ENCODE measurements around the gene CFAP251. TPM values are rescaled to one million over a fixed set of nuclear protein-coding genes. Genes with fewer than 3 reads are reported as not detected.

CFAP251 gene
- polyA plus RNA-seq, 1 donor from 2014 or later, result 4.0 TPM

- Histone ChIP-seq H3K9me2 (ENCODE audit: insufficient read depth, low read length) (no peaks in the 10 kb centered on the region), H4K20me1 (ENCODE audit: insufficient read depth) (no peaks in the 10 kb centered on the region), H2AFZ (ENCODE audit: low read depth, low read length) (no peak overlapping the region), H3K27me3 (ENCODE audit: insufficient read depth, low read depth, low read length) (no peaks in the 10 kb centered on the region), H3K27ac (ENCODE audit: low read length) (no peak overlapping the region), H3K4me2 (ENCODE audit: low read length) (no peak overlapping the region), H3K9ac (ENCODE audit: low read length) (no peak overlapping the region), H3K4me3 (ENCODE audit: low read length) (no peak overlapping the region), H3K36me3 (ENCODE audit: insufficient read depth, low read length) (no peaks in the 10 kb centered on the region), H3K79me2 (replicated peaks; ENCODE audit: insufficient read depth, low read length) (no peaks in the 10 kb centered on the region), H3K9me3 (ENCODE audit: low read length) (no peaks in the 10 kb centered on the region), H3F3A (ENCODE audit: insufficient read depth, low read length, poor library complexity, severe bottlenecking) (no peaks in the 10 kb centered on the region)
- TF ChIP-seq EZH2 (IDR thresholded peaks at IDR 0.05; ENCODE audit: borderline replicate concordance, insufficient read depth, low read length, poor library complexity, severe bottlenecking) (no peak), SMC3 (conservative IDR thresholded peaks at IDR 0.05; ENCODE audit: poor library complexity) (no peak), EP300 (conservative IDR thresholded peaks at IDR 0.05; ENCODE audit: poor library complexity, severe bottlenecking) (no peak), POLR2AphosphoS5 (IDR thresholded peaks at IDR 0.05) (no peak), MXI1 (conservative IDR thresholded peaks at IDR 0.05; ENCODE audit: poor library complexity, severe bottlenecking) (no peak), TAF1 (IDR thresholded peaks at IDR 0.05; ENCODE audit: low read depth) (no peak), RAD21 (conservative IDR thresholded peaks at IDR 0.05) (no peak)
- TF ChIP-seq, protein P1, sequence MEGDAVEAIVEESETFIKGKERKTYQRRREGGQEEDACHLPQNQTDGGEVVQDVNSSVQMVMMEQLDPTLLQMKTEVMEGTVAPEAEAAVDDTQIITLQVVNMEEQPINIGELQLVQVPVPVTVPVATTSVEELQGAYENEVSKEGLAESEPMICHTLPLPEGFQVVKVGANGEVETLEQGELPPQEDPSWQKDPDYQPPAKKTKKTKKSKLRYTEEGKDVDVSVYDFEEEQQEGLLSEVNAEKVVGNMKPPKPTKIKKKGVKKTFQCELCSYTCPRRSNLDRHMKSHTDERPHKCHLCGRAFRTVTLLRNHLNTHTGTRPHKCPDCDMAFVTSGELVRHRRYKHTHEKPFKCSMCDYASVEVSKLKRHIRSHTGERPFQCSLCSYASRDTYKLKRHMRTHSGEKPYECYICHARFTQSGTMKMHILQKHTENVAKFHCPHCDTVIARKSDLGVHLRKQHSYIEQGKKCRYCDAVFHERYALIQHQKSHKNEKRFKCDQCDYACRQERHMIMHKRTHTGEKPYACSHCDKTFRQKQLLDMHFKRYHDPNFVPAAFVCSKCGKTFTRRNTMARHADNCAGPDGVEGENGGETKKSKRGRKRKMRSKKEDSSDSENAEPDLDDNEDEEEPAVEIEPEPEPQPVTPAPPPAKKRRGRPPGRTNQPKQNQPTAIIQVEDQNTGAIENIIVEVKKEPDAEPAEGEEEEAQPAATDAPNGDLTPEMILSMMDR (IDR thresholded peaks at IDR 0.05; ENCODE audit: poor library complexity, severe bottlenecking), result no peak
- TF ChIP-seq, protein P2, sequence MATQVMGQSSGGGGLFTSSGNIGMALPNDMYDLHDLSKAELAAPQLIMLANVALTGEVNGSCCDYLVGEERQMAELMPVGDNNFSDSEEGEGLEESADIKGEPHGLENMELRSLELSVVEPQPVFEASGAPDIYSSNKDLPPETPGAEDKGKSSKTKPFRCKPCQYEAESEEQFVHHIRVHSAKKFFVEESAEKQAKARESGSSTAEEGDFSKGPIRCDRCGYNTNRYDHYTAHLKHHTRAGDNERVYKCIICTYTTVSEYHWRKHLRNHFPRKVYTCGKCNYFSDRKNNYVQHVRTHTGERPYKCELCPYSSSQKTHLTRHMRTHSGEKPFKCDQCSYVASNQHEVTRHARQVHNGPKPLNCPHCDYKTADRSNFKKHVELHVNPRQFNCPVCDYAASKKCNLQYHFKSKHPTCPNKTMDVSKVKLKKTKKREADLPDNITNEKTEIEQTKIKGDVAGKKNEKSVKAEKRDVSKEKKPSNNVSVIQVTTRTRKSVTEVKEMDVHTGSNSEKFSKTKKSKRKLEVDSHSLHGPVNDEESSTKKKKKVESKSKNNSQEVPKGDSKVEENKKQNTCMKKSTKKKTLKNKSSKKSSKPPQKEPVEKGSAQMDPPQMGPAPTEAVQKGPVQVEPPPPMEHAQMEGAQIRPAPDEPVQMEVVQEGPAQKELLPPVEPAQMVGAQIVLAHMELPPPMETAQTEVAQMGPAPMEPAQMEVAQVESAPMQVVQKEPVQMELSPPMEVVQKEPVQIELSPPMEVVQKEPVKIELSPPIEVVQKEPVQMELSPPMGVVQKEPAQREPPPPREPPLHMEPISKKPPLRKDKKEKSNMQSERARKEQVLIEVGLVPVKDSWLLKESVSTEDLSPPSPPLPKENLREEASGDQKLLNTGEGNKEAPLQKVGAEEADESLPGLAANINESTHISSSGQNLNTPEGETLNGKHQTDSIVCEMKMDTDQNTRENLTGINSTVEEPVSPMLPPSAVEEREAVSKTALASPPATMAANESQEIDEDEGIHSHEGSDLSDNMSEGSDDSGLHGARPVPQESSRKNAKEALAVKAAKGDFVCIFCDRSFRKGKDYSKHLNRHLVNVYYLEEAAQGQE (IDR thresholded peaks at IDR 0.05; ENCODE audit: borderline replicate concordance), result no peak
Measured at GRCh38 chr12:121960541-121960940, 42.1 kb downstream of the CFAP251 start.

GRCh38 chr12:121961195-121961879, 42.9 kb downstream of the CFAP251 start:
- Histone ChIP-seq H3K4me3 (ENCODE audit: low read length) (no peak overlapping the region), H3K4me2 (ENCODE audit: low read length) (no peak overlapping the region), H3K9me3 (ENCODE audit: low read length) (no peaks in the 10 kb centered on the region), H2AFZ (ENCODE audit: low read depth, low read length) (no peak overlapping the region), H3K9me2 (ENCODE audit: insufficient read depth, low read length) (no peaks in the 10 kb centered on the region), H3K36me3 (ENCODE audit: insufficient read depth, low read length) (no peaks in the 10 kb centered on the region), H3K9ac (ENCODE audit: low read length) (no peak overlapping the region), H3K27ac (ENCODE audit: low read length) (no peak overlapping the region), H4K20me1 (ENCODE audit: insufficient read depth) (no peaks in the 10 kb centered on the region), H3F3A (ENCODE audit: insufficient read depth, low read length, poor library complexity, severe bottlenecking) (no peaks in the 10 kb centered on the region), H3K79me2 (replicated peaks; ENCODE audit: insufficient read depth, low read length) (no peaks in the 10 kb centered on the region), H3K27me3 (ENCODE audit: insufficient read depth, low read depth, low read length) (no peaks in the 10 kb centered on the region)
- TF ChIP-seq, protein P1 (IDR thresholded peaks at IDR 0.05; ENCODE audit: poor library complexity, severe bottlenecking), result no peak
- TF ChIP-seq SMC3 (conservative IDR thresholded peaks at IDR 0.05; ENCODE audit: poor library complexity), result no peak
- no peak for TF ChIP-seq MXI1 (conservative IDR thresholded peaks at IDR 0.05; ENCODE audit: poor library complexity, severe bottlenecking)
- TF ChIP-seq, protein P2 (IDR thresholded peaks at IDR 0.05; ENCODE audit: borderline replicate concordance), result no peak
- TF ChIP-seq EP300 (conservative IDR thresholded peaks at IDR 0.05; ENCODE audit: poor library complexity, severe bottlenecking), result no peak
- no peak for TF ChIP-seq RAD21 (conservative IDR thresholded peaks at IDR 0.05)
- TF ChIP-seq EZH2 (IDR thresholded peaks at IDR 0.05; ENCODE audit: borderline replicate concordance, insufficient read depth, low read length, poor library complexity, severe bottlenecking), result no peak
- no peak for TF ChIP-seq POLR2AphosphoS5 (IDR thresholded peaks at IDR 0.05)
- no peak for TF ChIP-seq TAF1 (IDR thresholded peaks at IDR 0.05; ENCODE audit: low read depth)
